H9 (cell line): ENCODE measurements around the gene SAG. TPM values are rescaled to one million over a fixed set of nuclear protein-coding genes. Genes with fewer than 3 reads are reported as not detected.

Experiments used
- DNase-seq: peaks from one replicate; pipeline ENCODE4 v3.0.0-alpha.2; 2017
- H2AFZ ChIP-seq: one replicate; pipeline ENCODE4 v1.6.1; 2013; ENCODE audit warnings: mild to moderate bottlenecking, low read length, control low read depth, moderate library complexity
- H2AK5ac ChIP-seq: 2 replicates; pipeline ENCODE4 v1.6.1; 2013; ENCODE audit warnings: low read length, control low read depth, mixed read lengths; ENCODE audit not compliant: insufficient read length
- H2BK120ac ChIP-seq: one replicate; pipeline ENCODE4 v1.6.1; 2013; ENCODE audit warnings: low read depth, mild to moderate bottlenecking, low read length, control low read depth, inconsistent platforms; ENCODE audit not compliant: poor library complexity, severe bottlenecking
- H2BK12ac ChIP-seq: 2 replicates; pipeline ENCODE4 v1.6.1; 2013; ENCODE audit warnings: low read length, control low read depth, mixed read lengths, low read depth; ENCODE audit not compliant: insufficient read length
- H2BK15ac ChIP-seq: 2 replicates; pipeline ENCODE4 v1.6.1; 2013; ENCODE audit warnings: low read depth, low read length, control low read depth
- H2BK20ac ChIP-seq: one replicate; pipeline ENCODE4 v1.6.1; 2013; ENCODE audit warnings: low read depth, mild to moderate bottlenecking, low read length, control low read depth, inconsistent platforms; ENCODE audit not compliant: poor library complexity, severe bottlenecking
- H2BK5ac ChIP-seq: 2 replicates; pipeline ENCODE4 v1.6.1; 2013; ENCODE audit warnings: low read length, control low read depth, mixed read lengths; ENCODE audit not compliant: insufficient read length
- H3K14ac ChIP-seq: 2 replicates; pipeline ENCODE4 v1.6.1; 2013; ENCODE audit warnings: low read length, control low read depth; ENCODE audit not compliant: insufficient read depth
- H3K18ac ChIP-seq: 2 replicates; pipeline ENCODE4 v1.6.1; 2013; ENCODE audit warnings: low read depth, mild to moderate bottlenecking, mixed read lengths, low read length, control low read depth; ENCODE audit not compliant: insufficient read length
- H3K23ac ChIP-seq: 2 replicates; pipeline ENCODE4 v1.6.1; 2013; ENCODE audit warnings: low read length, control low read depth, mixed read lengths, low read depth; ENCODE audit not compliant: insufficient read length
- H3K23me2 ChIP-seq: 2 replicates; pipeline ENCODE4 v1.6.1; 2013; ENCODE audit warnings: low read depth, mild to moderate bottlenecking, mixed read lengths, low read length, control low read depth; ENCODE audit not compliant: insufficient read length, poor library complexity, severe bottlenecking
- H3K27ac ChIP-seq: 2 replicates; pipeline ENCODE4 v1.5.1; 2013; ENCODE audit warnings: low read length, control low read depth, mixed read lengths, low read depth; ENCODE audit not compliant: insufficient read length
- H3K27me3 ChIP-seq: 2 replicates; pipeline ENCODE4 v1.6.1; 2013; ENCODE audit warnings: low read length, control low read depth, inconsistent platforms; ENCODE audit not compliant: insufficient read depth
- H3K4ac ChIP-seq: 2 replicates; pipeline ENCODE4 v1.6.1; 2013; ENCODE audit warnings: low read depth, mild to moderate bottlenecking, control low read depth, inconsistent platforms, low read length, moderate library complexity
- H3K4me1 ChIP-seq: 2 replicates; pipeline ENCODE4 v1.6.1; 2013; ENCODE audit warnings: low read length, control low read depth, inconsistent platforms; ENCODE audit not compliant: insufficient read depth
- H3K4me2 ChIP-seq: 2 replicates; pipeline ENCODE4 v1.6.1; 2013; ENCODE audit warnings: low read length, control low read depth, mixed read lengths; ENCODE audit not compliant: insufficient read length, insufficient read depth
- H3K56ac ChIP-seq: 2 replicates; pipeline ENCODE4 v1.6.1; 2013; ENCODE audit warnings: low read depth, mild to moderate bottlenecking, mixed read lengths, low read length, control low read depth; ENCODE audit not compliant: insufficient read length
- H3K79me1 ChIP-seq: 2 replicates; pipeline ENCODE4 v1.6.1; 2013; ENCODE audit warnings: low read depth, mild to moderate bottlenecking, moderate library complexity, low read length, control low read depth, inconsistent platforms; ENCODE audit not compliant: insufficient read depth, poor library complexity, severe bottlenecking
- H3K79me2 ChIP-seq: 2 replicates; pipeline ENCODE4 v1.6.1; 2013; ENCODE audit warnings: low read length, control low read depth, inconsistent platforms; ENCODE audit not compliant: insufficient read depth
- H3K9ac ChIP-seq: 2 replicates; pipeline ENCODE4 v1.6.1; 2013; ENCODE audit warnings: low read length, control low read depth, mixed read lengths; ENCODE audit not compliant: insufficient read length; ENCODE audit errors: extremely low read depth
- H3K9me3 ChIP-seq: one replicate; pipeline ENCODE4 v1.6.1; 2013; ENCODE audit warnings: low read depth, low read length, inconsistent platforms; ENCODE audit not compliant: control insufficient read depth
- H3T11ph ChIP-seq: one replicate; pipeline ENCODE4 v1.6.1; 2013; ENCODE audit warnings: mild to moderate bottlenecking, low read length, control low read depth, inconsistent platforms
- H4K20me1 ChIP-seq: one replicate; pipeline ENCODE4 v1.6.1; 2013; ENCODE audit not compliant: control insufficient read depth, insufficient read length, insufficient read depth
- H4K5ac ChIP-seq: 2 replicates; pipeline ENCODE4 v1.6.1; 2013; ENCODE audit warnings: low read depth, mild to moderate bottlenecking, mixed read lengths, low read length, control low read depth; ENCODE audit not compliant: insufficient read length
- H4K8ac ChIP-seq: replicated peaks from 2 replicates; pipeline ENCODE4 v1.6.1; 2013; ENCODE audit warnings: low read length, control low read depth, mixed read lengths, low read depth; ENCODE audit not compliant: insufficient read length
- H4K91ac ChIP-seq: 2 replicates; pipeline ENCODE4 v1.6.1; 2013; ENCODE audit warnings: low read depth, mild to moderate bottlenecking, moderate library complexity, mixed read lengths, low read length, control low read depth; ENCODE audit not compliant: insufficient read length
- H3K27ac Mint-ChIP-seq, 3 experiments: 2 replicates in 2 of 3; 3 replicates in 1 of 3; pipeline ENCODE4 v1.8.0; 2020 to 2021; ENCODE audit warnings: mixed read lengths in 3 of 3, mild to moderate bottlenecking in 1 of 3, moderate library complexity in 1 of 3
- H3K27me3 Mint-ChIP-seq: 2 replicates; pipeline ENCODE4 v1.8.0; 2021; ENCODE audit warnings: low read depth, mild to moderate bottlenecking, moderate library complexity, mixed read lengths
- H3K36me3 Mint-ChIP-seq, 3 experiments: 2 replicates in 2 of 3; 3 replicates in 1 of 3; pipeline ENCODE4 v1.8.0; 2020 to 2021; ENCODE audit warnings: low read depth in 3 of 3, mixed read lengths in 3 of 3; ENCODE audit not compliant: insufficient read depth in 1 of 3
- H3K4me1 Mint-ChIP-seq, 2 experiments: 2 replicates each; pipeline ENCODE4 v1.8.0; 2020; ENCODE audit warnings: mixed read lengths in 2 of 2
- H3K4me3 Mint-ChIP-seq, 2 experiments: 2 replicates in 1 of 2; 3 replicates in 1 of 2; pipeline ENCODE4 v1.8.0; 2020 to 2021; ENCODE audit warnings: mild to moderate bottlenecking in 2 of 2, mixed read lengths in 2 of 2, moderate library complexity in 1 of 2
- H3K9me3 Mint-ChIP-seq, 2 experiments: 2 replicates in 1 of 2; 3 replicates in 1 of 2; pipeline ENCODE4 v1.8.0; 2020; ENCODE audit warnings: mild to moderate bottlenecking in 2 of 2, mixed read lengths in 2 of 2, moderate library complexity in 1 of 2
- WGBS: extraction: QIAGEN DNeasy Blood & Tissue Kit; methylation state at CpG from one replicate; pipeline ENCODE4 v1.1.7; 2013; ENCODE audit warnings: missing lambda C conversion rate, low lambda C conversion rate, mixed read lengths; ENCODE audit not compliant: insufficient read length; ENCODE audit errors: extremely low coverage; 5-methylcytosine and 5-hydroxymethylcytosine counted together
- long read RNA-seq: library from polyadenylated mRNA; unstranded; transcript quantifications from one replicate; pipeline ENCODE4 v2.0.0, GENCODE V29; 2020
- total RNA-seq: library from RNA; stranded (reverse); gene quantifications from 2 replicates; pipeline ENCODE4 v1.2.1, GENCODE V29; 2021
- TF ChIP-seq, protein P1 (sequence below): fragments of 200-600 bp; sonication (generic); conservative IDR thresholded peaks from 3 replicates; pipeline ENCODE4 v1.8.0; 2021; ENCODE audit warnings: antibody characterized with exemption, mild to moderate bottlenecking

SAG gene
- total RNA-seq = not detected in 2 replicates
- long read RNA-seq = 0 reads

DNA sequence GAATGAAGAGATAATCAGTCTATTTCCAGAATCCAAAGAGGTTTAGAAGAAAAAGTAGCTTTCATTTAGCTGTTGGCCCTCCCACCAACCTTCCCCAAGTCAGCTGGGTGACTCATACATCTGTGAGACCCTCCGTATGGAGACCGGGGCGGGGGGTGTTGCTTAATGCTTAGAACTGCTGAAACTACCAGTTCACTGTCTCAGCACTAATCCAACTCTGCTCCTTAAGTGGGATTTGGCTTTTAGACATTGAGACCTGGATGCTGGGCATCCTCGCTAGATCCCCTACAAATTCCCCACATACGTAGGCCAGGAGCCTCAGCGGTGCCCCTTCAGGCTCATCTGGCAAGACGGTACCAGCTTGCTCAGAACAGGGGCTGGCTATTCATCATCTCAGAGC, at the start of gene SAG:
TSS of gene SAG (plus strand) at position 252 of the 400 bp plus-strand sequence. CDS start 1,374 bp downstream, outside the sequence.
- no peak for DNase-seq
- Histone ChIP-seq H3K4me2 (no peak within 1 kb of the TSS), H3K14ac (no peak within 1 kb of the TSS), H2BK120ac (no peak within 1 kb of the TSS), H4K8ac (no peak within 1 kb of the TSS), H4K91ac (no peak within 1 kb of the TSS), H3T11ph (no peak within 1 kb of the TSS), H3K27ac (no peak within 1 kb of the TSS), H3K79me2 (no peaks in the 10 kb centered on the region), H3K4ac (no peak within 1 kb of the TSS), H4K5ac (no peak within 1 kb of the TSS), H2AK5ac (no peak within 1 kb of the TSS), H3K23me2 (no peaks in the 10 kb centered on the region), H2BK15ac (no peak within 1 kb of the TSS), H3K79me1 (no peaks in the 10 kb centered on the region), H3K18ac (no peak within 1 kb of the TSS), H3K9ac (no peak within 1 kb of the TSS), H4K20me1 (no peaks in the 10 kb centered on the region), H3K4me1 (no peaks in the 10 kb centered on the region), H2BK12ac (no peak within 1 kb of the TSS), H3K23ac (no peak within 1 kb of the TSS), H3K27me3 (no peaks in the 10 kb centered on the region), H2BK5ac (no peak within 1 kb of the TSS), H3K9me3 (no peaks in the 10 kb centered on the region), H3K56ac (no peak within 1 kb of the TSS), H2AFZ (no peak within 1 kb of the TSS), H2BK20ac (no peak within 1 kb of the TSS)
- H3K27ac Mint-ChIP-seq = peak within 1 kb of the TSS in 1 of 3 experiments; percentile 93; a peak in 3 of 7 replicates
- H3K9me3 Mint-ChIP-seq = no peaks in the 10 kb centered on the region; a peak in 1 of 5 replicates
- no peaks in the 10 kb centered on the region for H3K36me3 Mint-ChIP-seq
- WGBS = no CpG with 5 or more reads among the region's 7 CpGs
- H3K4me3 Mint-ChIP-seq = no peak within 1 kb of the TSS
- peaks cover 16% of the 10 kb centered on the region for H3K27me3 Mint-ChIP-seq
- TF ChIP-seq, protein P1, sequence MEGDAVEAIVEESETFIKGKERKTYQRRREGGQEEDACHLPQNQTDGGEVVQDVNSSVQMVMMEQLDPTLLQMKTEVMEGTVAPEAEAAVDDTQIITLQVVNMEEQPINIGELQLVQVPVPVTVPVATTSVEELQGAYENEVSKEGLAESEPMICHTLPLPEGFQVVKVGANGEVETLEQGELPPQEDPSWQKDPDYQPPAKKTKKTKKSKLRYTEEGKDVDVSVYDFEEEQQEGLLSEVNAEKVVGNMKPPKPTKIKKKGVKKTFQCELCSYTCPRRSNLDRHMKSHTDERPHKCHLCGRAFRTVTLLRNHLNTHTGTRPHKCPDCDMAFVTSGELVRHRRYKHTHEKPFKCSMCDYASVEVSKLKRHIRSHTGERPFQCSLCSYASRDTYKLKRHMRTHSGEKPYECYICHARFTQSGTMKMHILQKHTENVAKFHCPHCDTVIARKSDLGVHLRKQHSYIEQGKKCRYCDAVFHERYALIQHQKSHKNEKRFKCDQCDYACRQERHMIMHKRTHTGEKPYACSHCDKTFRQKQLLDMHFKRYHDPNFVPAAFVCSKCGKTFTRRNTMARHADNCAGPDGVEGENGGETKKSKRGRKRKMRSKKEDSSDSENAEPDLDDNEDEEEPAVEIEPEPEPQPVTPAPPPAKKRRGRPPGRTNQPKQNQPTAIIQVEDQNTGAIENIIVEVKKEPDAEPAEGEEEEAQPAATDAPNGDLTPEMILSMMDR = peak; percentile 25; the same call in 1 of the 3 replicates
- 0 out of 4 replicates have a peak, but pooled peaks cover 0 to 3% of the 10 kb centered on the region in 2 experiments for H3K4me1 Mint-ChIP-seq
